GM19397 (cell line): Measurements from ENCODE around the gene BTN2A1.
"Not testable (repeated sequence)": the region's sequence is repeated elsewhere in the genome, so short reads cannot be mapped to it uniquely, and the experiment has no call there.

Experiments used
- ATAC-seq: cut with Tn5 transposase; IDR thresholded peaks from one replicate; pipeline ENCODE4 v1.9.1; 2021; ENCODE audit warnings: mild to moderate bottlenecking, moderate library complexity; ENCODE audit not compliant: unreplicated experiment

The BTN2A1 gene

GRCh38 chr6:26489996-26490964 is 32.5 kb downstream of the BTN2A1 start:
- ATAC-seq: no peak

GRCh38 chr6:26491604-26492003 is 33.8 kb downstream of the BTN2A1 start:
- no peak for ATAC-seq

DNA sequence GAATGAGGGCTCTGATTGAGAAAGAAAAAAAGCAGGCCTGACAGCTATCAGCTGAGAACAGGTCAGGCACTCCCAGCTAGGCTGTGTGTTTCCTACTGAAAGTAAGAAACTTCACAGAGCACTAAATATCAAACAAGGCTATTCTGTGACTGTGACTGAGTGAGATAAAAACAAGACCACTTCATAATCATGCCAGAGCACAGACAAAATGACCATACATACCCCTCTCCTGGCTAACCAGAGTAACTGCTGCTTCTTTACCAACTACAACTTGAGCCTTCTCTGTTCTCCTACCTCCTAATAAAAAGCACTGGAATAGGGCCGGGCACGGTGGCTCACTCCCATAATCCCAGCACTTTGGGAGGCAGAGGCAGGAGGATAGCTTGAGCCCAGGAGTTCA is 35.5 kb downstream of the BTN2A1 start:
- ATAC-seq: no peak

DNA sequence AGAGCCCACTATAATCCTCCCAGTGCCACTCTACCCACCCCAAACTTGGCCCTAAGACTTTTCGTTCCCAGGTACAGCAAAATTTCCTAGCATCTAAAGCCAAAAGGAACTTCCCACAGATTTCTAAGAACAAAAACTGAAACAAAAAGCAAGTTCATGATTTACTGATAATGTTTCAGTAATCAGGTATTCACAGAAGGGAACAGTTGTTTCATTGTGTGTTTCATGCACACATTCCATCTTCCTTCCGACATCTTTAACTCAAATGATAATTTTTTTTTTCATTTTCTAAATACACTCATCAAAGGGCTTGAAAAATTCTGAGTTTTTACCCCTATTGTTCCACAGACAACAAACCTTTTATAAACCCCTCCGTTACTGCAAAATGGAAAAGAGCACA is 36.4 kb downstream of the BTN2A1 start:
- ATAC-seq: no peak

DNA sequence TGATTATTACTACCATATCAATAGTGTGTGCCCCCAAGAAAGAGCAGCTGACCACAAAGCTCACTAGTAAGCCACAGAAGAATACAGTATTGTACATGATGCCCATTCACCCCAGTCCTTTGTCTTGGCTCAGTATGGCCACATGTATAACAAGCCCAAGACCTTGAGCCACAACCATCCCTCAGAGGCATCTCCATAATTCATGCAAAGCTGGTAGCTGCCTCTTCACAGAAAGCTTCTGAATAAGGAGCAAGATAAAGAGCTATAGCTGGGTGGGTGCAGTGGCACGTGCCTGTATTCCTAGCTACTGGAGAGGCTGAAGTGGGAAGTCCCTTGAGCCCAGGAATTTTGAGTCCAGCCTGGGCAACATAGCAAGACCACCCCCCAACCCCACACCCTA is 37.5 kb downstream of the BTN2A1 start:
- no peak for ATAC-seq

GRCh38 chr6:26497610-26498009 is 39.9 kb downstream of the BTN2A1 start:
- no peak for ATAC-seq

- no peak for ATAC-seq
Observed at GRCh38 chr6:26500102-26500501, 42.3 kb downstream of the BTN2A1 start, which contains the start of gene BTN1A1. Gene BTN1A1, plus strand, starts transcription at chr6:26500303. Its CDS starts 984 bp downstream, at chr6:26501287.

DNA sequence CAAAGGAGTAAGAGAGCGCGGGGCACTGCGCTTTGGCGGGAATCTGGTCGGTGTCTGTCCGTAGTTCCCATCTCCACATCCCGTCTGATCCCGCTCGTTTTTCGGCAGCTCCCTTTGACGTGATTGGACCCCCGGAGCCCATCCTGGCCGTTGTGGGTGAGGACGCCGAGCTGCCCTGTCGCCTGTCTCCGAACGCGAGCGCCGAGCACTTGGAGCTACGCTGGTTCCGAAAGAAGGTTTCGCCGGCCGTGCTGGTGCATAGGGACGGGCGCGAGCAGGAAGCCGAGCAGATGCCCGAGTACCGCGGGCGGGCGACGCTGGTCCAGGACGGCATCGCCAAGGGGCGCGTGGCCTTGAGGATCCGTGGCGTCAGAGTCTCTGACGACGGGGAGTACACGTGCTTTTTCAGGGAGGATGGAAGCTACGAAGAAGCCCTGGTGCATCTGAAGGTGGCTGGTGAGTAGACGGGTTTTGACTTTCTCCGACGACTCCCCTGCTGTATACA is 43.8 kb downstream of the BTN2A1 start:
- ATAC-seq: no peak

DNA sequence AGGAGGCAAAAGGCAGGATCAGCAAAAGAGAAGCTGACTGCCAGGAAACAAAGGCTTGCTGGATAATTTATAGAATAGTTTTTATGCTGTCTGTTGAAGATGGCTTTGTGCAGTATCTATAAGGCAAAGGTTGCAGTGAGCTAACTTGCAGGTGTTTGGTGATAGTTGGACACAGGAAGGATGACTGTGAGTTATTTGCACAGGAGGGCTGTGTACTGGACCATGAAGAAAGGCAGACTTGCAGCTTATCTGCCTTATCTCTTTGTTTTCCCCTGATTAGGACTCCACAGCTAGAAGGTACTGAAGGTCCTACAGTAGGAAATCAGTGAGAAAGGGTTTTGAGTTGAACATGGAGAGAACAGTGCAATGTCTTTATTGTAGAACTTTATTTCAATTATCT is 44.4 kb downstream of the BTN2A1 start:
- ATAC-seq: no peak

GRCh38 chr6:26502626-26503025 is 44.9 kb downstream of the BTN2A1 start:
- ATAC-seq: no peak

DNA sequence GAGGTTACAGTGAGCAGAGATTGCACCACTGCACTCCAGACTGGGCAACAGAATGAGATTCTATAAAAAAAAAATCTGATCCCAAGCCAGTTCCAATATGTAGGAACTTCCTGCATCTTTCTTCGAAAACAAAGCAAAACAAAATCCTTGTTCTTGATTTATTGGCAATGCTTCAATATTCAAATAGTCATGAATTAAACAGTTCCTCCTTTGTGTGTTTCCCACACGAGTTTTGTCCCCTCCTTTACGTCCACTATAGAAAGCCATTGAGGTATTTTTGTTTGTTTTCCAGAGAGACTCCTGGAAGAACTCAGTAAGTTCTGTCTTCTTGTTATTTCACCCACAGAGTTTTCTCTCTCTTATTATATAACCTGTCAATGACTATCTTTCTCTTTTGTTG is 49.9 kb downstream of the BTN2A1 start:
- ATAC-seq: no peak

DNA sequence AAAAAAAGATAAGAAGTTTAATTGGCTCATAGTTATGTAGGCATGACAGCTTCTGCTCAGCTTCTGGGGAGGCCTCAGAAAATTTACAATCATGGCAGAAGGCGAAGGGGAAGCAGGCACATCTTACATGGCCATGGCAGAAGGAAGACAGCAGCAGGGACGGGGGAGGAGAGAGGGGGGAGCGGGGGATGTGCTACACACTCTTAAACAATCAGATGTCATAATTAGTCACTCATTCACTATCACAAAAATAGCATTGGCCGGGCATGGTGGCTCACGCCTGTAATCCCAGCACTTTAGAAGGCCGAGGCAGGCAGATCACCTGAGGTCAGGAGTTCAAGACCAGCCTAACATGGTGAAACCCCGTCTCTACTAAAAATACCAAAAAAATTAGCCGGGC is 53.3 kb downstream of the BTN2A1 start:
- ATAC-seq: not testable (repeated sequence)

DNA sequence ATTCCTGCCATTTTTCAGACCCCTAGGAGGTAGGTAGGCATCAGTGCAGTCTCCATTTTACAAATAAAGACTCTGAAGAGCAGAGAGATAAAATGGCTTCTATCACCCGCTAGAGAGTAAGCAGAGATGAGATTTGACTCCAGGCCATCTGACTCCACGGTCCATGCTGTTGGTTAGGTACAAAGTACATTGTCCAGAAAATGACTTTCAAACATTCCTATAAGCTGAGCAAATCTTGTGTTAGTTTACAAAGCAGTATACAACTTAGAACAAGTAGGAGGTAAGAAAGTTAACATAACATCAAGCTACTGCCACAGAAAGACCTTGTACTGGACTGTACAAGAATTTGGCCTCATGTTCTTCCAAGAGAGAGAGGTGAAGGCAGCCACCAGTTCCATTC is 57.2 kb downstream of the BTN2A1 start:
- ATAC-seq: no peak

- no peak for ATAC-seq
Observed at GRCh38 chr6:26516481-26517427, 59.0 kb downstream of the BTN2A1 start.
